Retinal pigment epithelial cell (primary cell): ENCODE data around the gene CENATAC.
"Not testable (repeated sequence)": the region's sequence is repeated elsewhere in the genome, so short reads cannot be mapped to it uniquely, and the experiment has no call there.

Source experiments
- DNase-seq: peaks from one replicate; pipeline ENCODE4 v3.0.0-alpha.2; 2010; ENCODE audit warnings: low read depth
- H3K4me3 ChIP-seq: 2 replicates; pipeline ENCODE4 v1.5.1; 2011; ENCODE audit warnings: mild to moderate bottlenecking, low read length, control low read depth, moderate library complexity
- CTCF ChIP-seq: conservative IDR thresholded peaks from 2 replicates; pipeline ENCODE4 v1.5.1; 2011; ENCODE audit warnings: low read depth, low read length, control low read depth, inconsistent platforms

The CENATAC gene

DNA sequence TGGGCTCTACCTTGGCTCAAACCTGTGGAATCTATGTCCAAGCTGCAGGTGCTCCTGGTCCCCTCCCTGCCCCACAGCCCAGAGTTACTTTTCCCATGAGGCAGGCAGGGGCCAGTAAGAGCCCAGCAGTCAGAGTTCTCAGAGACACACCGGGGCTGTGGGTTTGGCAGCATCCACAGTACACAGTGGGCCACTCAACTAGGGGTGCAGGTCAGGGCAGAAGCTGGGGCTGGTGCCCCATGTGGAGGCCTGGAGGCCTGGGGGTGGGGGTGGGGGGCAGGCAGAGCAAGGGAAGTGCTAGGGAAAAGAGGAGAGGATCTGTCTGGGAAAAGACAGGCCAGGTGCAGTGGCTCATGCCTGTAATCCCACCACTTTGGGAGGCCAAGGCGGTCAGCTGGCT is 39.4 kb upstream of the CENATAC start:
- no peak overlapping the region for H3K4me3 ChIP-seq
- DNase-seq: no peak
- no peak for TF ChIP-seq CTCF

GRCh38 chr11:118961189-118961588 is 36.7 kb upstream of the CENATAC start:
- DNase-seq: no peak
- H3K4me3 ChIP-seq: no peak overlapping the region
- no peak for TF ChIP-seq CTCF

DNA sequence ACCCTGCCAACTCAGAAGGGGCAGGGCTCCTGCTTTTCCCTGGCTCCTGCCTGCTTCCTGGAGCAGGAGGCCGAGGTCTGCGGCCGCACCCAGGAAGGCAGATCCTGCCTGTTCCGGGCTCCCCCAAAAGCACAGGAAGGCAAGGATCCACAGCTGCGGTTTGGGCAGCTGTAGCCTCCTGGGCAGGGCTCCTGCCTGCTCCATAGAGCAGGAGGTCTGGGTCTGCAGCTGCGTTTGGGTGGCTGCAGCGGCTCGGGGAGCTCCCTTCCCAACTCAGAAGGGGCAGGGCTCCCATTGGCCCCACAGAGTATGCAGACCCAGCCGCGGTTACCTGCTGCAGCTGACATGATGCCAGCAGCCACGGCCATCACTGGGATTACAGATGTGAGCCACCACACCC is 36.3 kb upstream of the CENATAC start:
- no peak for TF ChIP-seq CTCF
- DNase-seq: no peak
- H3K4me3 ChIP-seq: no peak overlapping the region

GRCh38 chr11:118969508-118969907 is 28.4 kb upstream of the CENATAC start:
- not testable (repeated sequence) for H3K4me3 ChIP-seq, DNase-seq

DNA sequence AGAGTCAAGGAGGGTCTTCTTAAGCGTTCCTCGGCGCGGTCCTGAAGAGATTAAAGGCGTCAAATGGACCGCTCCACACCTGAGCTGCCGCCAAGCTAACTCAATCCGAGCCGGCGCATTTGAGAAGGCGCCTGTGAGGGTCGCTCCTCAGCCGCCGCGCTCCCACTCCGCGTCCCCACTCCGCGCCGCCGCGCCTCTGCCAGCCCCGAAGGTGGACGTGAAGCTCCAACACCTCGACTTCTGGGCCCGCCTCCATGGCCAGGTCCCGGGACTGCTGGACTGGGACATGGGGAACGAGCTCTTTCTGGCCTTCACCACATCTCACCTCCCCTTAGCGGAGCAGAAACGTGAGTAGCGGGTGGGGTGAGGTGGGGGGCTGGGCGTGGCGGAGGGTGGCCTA is 26.3 kb upstream of the CENATAC start, which contains the start of gene FOXR1:
TSS of gene FOXR1 (plus strand) at position 116 of the 400 bp plus-strand sequence. CDS start at position 287, 171 bp downstream.
- no peak within 1 kb of the TSS for H3K4me3 ChIP-seq
- no peak for DNase-seq
- TF ChIP-seq CTCF: no peak

GRCh38 chr11:118973985-118974384 is 24.0 kb upstream of the CENATAC start:
- DNase-seq: no peak
- no peak for TF ChIP-seq CTCF

GRCh38 chr11:118975771-118976709 is 21.9 kb upstream of the CENATAC start:
- DNase-seq: peak; percentile 74
- no peak overlapping the region for H3K4me3 ChIP-seq
- no peak for TF ChIP-seq CTCF

More at GRCh38 chr11:118973985-118974384, 24.0 kb upstream of the CENATAC start:
- no peak overlapping the region for H3K4me3 ChIP-seq
